ACC112 (cell line): ENCODE measurements around the gene GLI3.

ENCODE experiments used
- H2AFZ ChIP-seq: fragments of 200-600 bp; sonication (generic); one replicate; pipeline ENCODE4 v1.6.0; 2017; ENCODE audit warnings: antibody characterized with exemption, low read length; ENCODE audit not compliant: unreplicated experiment
- H3K27ac ChIP-seq: fragments of 200-600 bp; sonication (generic); 2 replicates; pipeline ENCODE4 v1.5.1; 2014; ENCODE audit warnings: low read depth, mild to moderate bottlenecking, antibody characterized with exemption, low read length, moderate library complexity
- H3K27me3 ChIP-seq: fragments of 200-600 bp; sonication (generic); 2 replicates; pipeline ENCODE4 v1.6.1; 2014; ENCODE audit warnings: mild to moderate bottlenecking, antibody characterized with exemption, low read length, moderate library complexity, mixed read lengths; ENCODE audit not compliant: insufficient read depth
- H3K36me3 ChIP-seq: fragments of 200-600 bp; sonication (generic); 2 replicates; pipeline ENCODE4 v1.6.1; 2016; ENCODE audit warnings: mild to moderate bottlenecking, antibody characterized with exemption, low read length, moderate library complexity, mixed read lengths; ENCODE audit not compliant: insufficient read depth
- H3K4me1 ChIP-seq: fragments of 200-600 bp; sonication (generic); one replicate; pipeline ENCODE4 v1.6.1; 2016; ENCODE audit warnings: low read length, mixed read lengths; ENCODE audit not compliant: insufficient read depth, unreplicated experiment, control insufficient read depth
- H3K4me3 ChIP-seq: fragments of 200-600 bp; sonication (generic); 2 replicates; pipeline ENCODE4 v1.5.1; 2014; ENCODE audit warnings: mild to moderate bottlenecking, low read depth, low read length
- H3K79me2 ChIP-seq: fragments of 200-600 bp; sonication (generic); one replicate; pipeline ENCODE4 v1.6.0; 2016; ENCODE audit warnings: low read length; ENCODE audit not compliant: control insufficient read depth, unreplicated experiment, insufficient read depth

The GLI3 gene

DNA sequence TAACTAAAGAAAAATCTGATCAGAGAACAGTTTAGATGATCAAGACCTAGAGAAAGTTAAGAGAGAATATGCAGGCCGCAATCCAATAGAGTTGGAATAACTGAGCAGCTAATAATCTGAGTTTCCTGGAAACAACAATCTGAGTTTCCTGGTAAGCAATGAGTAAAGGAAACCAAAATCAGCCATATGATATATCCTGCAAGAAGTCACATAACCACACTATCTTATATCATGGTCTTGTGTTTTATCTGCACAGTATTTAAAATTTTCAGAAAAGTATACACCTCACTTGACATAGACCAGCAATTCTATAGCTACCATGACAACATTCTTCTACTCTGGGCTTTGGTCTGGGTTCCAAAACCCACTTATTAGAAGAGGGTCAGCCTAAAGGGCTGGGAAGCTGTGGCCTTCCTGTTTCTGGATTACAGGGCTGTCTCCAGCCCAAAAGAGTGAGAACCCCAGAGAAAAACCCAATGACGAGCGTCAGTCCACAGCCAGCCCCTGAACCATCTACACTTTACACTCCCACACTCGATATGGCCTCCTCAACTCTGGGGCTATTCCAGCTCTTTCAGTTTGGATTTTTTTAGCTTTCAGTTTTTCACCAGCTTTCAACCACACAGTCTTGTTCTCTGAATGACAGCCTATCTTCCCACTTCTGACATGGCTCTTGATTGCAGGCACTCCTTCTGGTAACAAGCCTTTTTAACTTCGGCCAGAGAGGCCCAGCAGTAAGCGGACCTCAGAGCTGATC lies 110.4 kb downstream of the GLI3 start:
- no peaks in the 10 kb centered on the region for H3K4me1 ChIP-seq
- no peak overlapping the region for H2AFZ ChIP-seq
- no peak overlapping the region for H3K27ac ChIP-seq
- no peak overlapping the region for H3K4me3 ChIP-seq
- H3K79me2 ChIP-seq, result no peaks in the 10 kb centered on the region
- H3K36me3 ChIP-seq, result peaks cover 9% of the 10 kb centered on the region; the same call in 1 of the 2 replicates
- no peaks in the 10 kb centered on the region for H3K27me3 ChIP-seq

DNA sequence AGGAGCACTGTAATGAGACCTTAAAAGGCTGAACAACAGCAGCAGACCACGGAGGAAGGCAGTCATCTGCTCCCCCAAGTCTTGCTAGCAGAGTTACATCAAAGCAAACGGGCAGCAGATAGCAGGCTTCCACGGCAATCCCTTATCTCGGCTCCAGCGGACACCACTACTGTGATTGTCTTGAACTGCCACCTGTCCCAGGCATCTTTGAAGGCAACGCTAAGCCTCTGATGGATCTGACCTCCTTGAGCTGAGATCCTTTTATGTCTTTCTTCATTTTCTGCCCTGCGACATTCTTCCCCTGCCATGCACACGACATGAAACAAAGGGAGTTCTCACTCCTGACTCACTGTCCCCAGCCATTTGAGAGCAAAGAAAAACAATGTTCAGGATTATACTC lies 111.7 kb downstream of the GLI3 start:
- no peaks in the 10 kb centered on the region for H3K4me1 ChIP-seq
- no peak overlapping the region for H3K4me3 ChIP-seq
- H3K27me3 ChIP-seq, result no peaks in the 10 kb centered on the region
- H3K79me2 ChIP-seq, result no peaks in the 10 kb centered on the region
- H3K27ac ChIP-seq, result no peak overlapping the region
- H3K36me3 ChIP-seq, result no peaks in the 10 kb centered on the region
- no peak overlapping the region for H2AFZ ChIP-seq

DNA sequence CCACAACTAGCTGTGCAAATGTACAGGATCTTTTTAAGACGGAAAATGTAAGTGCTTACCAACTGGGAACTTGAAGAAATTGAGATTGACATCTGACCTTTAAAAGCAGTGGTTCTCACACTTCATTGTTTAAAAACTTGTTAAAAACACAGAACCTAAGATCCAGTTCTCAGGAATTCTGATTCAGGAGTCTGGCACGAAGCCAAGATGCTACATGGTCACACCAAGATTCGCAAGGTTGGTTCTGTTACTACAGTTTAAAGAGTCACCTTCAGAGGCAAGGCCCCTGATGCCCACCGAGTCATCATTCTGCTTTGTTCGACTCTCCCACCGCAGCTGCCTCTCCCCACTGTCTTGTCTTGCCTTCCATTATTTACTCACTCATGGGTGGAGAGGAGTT lies 113.3 kb downstream of the GLI3 start:
- no peak overlapping the region for H2AFZ ChIP-seq
- no peak overlapping the region for H3K4me3 ChIP-seq
- no peak overlapping the region for H3K27ac ChIP-seq
- no peaks in the 10 kb centered on the region for H3K4me1 ChIP-seq
- H3K79me2 ChIP-seq, result no peaks in the 10 kb centered on the region
- H3K27me3 ChIP-seq, result no peaks in the 10 kb centered on the region
- no peaks in the 10 kb centered on the region for H3K36me3 ChIP-seq

DNA sequence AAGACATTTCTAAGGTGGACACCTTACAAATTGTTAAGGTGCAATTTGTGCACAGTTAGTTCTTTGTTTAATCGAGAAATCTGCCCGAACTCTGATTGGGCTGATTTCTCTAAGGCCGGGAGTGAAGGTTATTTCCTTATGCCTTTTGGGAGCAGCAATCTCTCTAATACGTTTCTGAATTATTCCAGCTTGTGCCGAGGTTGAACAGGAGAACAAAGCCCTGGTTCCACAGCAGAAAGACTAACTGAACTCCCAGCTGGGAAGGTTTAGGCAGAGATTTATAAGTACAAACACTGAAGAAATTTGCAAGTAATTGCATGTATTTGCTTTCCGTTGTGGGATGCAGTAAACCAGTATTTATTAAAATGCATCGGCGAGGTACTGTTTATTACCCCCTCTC lies 116.8 kb downstream of the GLI3 start:
- no peak overlapping the region for H2AFZ ChIP-seq

DNA sequence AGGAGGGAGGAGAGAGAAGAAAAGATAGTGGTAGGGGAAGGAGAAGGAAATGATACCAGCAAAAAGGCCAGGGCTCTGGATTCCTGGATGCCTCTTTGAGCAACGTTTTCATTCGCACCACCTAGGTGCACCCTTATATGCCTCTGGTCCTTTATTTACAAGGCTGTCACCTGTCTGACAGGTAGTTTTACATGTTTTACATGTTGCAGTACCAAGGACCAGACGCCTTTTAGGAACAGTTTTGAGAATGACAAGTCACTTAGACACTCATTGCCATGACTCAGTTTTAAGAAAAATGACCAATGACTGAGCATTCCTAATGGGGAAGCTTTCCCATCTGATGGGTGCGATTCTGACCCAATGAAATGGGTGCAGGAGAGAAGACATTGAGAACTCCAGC lies 119.8 kb downstream of the GLI3 start:
- Histone ChIP-seq H3K27me3 (no peaks in the 10 kb centered on the region), H3K4me3 (no peak overlapping the region), H3K36me3 (no peaks in the 10 kb centered on the region), H2AFZ (no peak overlapping the region), H3K79me2 (no peaks in the 10 kb centered on the region), H3K4me1 (no peaks in the 10 kb centered on the region), H3K27ac (no peak overlapping the region)

More for the DNA sequence above, 116.8 kb downstream of the GLI3 start:
- no peaks in the 10 kb centered on the region for H3K79me2 ChIP-seq
- no peaks in the 10 kb centered on the region for H3K36me3 ChIP-seq
- no peak overlapping the region for H3K4me3 ChIP-seq
- no peaks in the 10 kb centered on the region for H3K4me1 ChIP-seq
- H3K27ac ChIP-seq, result no peak overlapping the region
- H3K27me3 ChIP-seq, result no peaks in the 10 kb centered on the region

DNA sequence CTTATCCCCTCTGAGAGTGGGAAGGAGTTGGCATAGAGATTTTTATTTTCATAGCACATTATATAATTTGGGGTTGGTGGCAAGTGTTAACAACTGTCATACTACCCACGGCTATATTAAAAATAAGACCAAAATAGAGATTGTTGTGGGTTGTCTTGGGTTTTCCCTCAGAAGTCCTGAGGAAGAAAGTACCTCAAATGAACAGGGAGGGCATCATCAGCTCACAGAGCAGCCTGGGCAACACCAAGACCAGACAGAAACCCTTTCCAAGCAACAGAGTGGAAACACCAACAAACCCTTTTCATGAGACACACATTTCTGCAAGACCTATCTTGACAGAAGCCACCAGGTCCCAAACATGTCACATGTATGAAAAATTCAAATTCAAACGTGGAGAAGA lies 121.2 kb downstream of the GLI3 start:
- Histone ChIP-seq H3K4me3 (no peak overlapping the region), H3K79me2 (no peaks in the 10 kb centered on the region), H3K27me3 (no peaks in the 10 kb centered on the region), H3K36me3 (no peaks in the 10 kb centered on the region), H2AFZ (no peak overlapping the region), H3K27ac (no peak overlapping the region), H3K4me1 (no peaks in the 10 kb centered on the region)

DNA sequence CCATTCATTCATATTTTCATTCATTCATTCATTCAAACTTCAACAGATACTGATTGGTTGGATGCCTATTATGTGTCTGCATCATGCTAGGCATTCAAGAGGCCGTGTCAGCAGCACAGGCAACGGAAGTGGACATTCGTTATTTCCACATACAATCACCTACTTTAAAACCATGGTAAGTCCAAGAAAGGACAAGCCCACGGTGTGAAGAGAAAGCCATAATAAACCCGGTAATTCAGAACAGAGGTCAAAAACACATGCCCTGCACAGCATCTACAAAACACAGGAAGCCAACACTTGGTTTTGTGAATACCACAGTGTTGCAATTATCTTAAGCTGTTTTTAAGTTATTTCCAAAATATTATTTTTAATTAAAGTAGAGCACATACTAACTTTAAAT lies 126.7 kb downstream of the GLI3 start:
- H3K4me1 ChIP-seq, result peaks cover 37% of the 10 kb centered on the region
- no peak overlapping the region for H3K27ac ChIP-seq
- H3K79me2 ChIP-seq, result no peaks in the 10 kb centered on the region
- H3K27me3 ChIP-seq, result no peaks in the 10 kb centered on the region
- H3K4me3 ChIP-seq, result no peak overlapping the region
- H2AFZ ChIP-seq, result no peak overlapping the region
- no peaks in the 10 kb centered on the region for H3K36me3 ChIP-seq

DNA sequence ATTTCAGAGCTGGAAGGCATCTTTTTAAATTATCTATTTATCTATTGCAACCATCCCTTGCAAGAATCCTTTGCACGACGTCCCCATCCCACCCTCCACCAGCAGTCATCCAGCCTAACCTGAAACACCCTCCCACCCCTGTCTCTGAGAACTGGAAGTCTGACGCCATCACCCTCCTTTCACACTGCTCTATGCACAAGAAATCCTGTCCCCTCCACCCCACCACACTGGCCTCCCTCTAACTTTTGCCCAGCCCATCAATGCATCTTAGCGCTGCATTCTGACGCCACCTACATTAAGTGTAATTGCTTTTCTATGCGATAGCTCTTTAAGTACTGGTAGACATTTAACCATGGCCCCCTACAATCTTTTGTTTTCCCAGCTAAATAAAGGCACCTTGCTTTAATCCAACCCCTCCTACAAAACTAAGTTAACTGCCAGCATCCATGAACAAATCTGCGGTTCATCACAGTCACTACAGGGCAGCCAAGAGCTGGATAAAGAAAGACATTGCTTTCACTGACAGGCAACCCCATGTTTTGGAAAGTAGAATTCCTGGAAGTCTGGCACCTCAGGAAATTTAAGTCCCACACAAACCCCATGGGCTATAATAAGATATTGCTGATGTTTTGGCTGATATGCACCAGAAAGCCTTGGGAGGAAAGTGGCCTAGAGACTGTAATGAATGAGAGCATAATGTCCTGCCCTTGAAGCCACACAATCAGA lies 128.0 kb downstream of the GLI3 start:
- H3K27me3 ChIP-seq, result no peaks in the 10 kb centered on the region
- H3K4me3 ChIP-seq, result no peak overlapping the region
- no peaks in the 10 kb centered on the region for H3K79me2 ChIP-seq
- peaks cover 37% of the 10 kb centered on the region for H3K4me1 ChIP-seq
- no peak overlapping the region for H2AFZ ChIP-seq
- H3K36me3 ChIP-seq, result no peaks in the 10 kb centered on the region
- no peak overlapping the region for H3K27ac ChIP-seq

DNA sequence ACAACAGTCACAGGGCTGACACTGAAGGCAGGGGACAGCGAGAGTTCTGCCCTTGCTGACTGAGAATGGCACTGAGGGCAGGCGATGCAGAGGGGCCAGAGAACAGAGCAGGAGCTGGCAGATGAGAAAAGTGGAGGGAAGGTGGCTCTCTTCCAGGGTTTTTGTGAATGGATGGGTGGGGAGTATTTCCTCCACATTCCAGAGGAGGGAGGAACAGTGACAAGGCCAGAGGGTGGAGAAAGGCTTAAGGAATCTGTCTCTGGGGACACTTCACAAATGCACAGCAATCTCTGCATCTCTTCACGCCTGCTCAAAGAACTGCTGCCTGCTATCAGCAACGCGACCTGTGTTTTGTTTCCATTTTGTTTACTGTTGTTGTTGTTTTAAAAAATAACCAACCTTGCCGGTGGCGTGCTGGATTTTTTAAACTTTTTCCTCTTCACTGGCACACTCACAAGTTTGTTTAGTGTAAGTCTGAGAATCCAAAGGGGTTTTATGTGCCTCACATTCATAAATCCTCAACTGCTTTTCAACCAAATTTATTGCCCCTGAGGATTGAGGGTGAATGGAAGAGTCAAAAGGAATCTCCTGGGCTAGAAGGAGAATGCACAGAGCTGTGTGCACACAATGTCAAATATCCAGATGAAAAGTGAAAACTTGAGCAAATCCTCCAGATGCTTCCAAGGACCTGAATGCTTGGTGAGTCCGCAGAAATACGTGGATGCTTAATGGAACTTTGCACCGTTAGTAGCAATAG lies 129.3 kb downstream of the GLI3 start:
- no peaks in the 10 kb centered on the region for H3K27me3 ChIP-seq
- peak overlapping the region; percentile 47 for H3K27ac ChIP-seq
- H3K79me2 ChIP-seq, result no peaks in the 10 kb centered on the region
- H2AFZ ChIP-seq, result no peak overlapping the region
- no peaks in the 10 kb centered on the region for H3K36me3 ChIP-seq
- H3K4me3 ChIP-seq, result peak overlapping the region; percentile 57
- H3K4me1 ChIP-seq, result peaks cover 37% of the 10 kb centered on the region

DNA sequence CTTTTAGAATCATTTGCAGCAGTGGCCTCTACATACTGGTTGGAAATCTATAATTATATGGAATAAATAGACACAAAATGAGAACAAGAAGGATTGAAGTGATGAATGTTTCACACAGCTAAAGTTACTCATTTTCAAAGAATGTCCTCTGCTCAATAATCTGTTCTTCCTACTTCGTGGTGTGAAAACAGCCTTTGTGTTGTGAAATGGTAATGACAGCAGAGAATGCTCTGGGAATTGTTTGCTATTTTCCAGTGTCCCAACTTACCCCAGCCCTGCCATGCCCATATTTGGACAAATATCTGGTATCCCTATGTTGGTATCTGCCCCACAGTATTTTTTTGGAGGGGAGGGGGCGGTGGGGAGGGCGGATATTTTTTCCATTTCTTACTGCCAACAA lies 130.4 kb downstream of the GLI3 start:
- Histone ChIP-seq H3K4me3 (no peak overlapping the region), H2AFZ (no peak overlapping the region), H3K27ac (peak overlapping the region; percentile 25), H3K27me3 (no peaks in the 10 kb centered on the region), H3K4me1 (peaks cover 37% of the 10 kb centered on the region), H3K79me2 (no peaks in the 10 kb centered on the region), H3K36me3 (no peaks in the 10 kb centered on the region)
